ENCODE data around the gene MIF. TPM values are rescaled to one million over a fixed set of nuclear protein-coding genes. Genes with fewer than 3 reads are reported as not detected.

Gene MIF
- total RNA-seq, 1 experiment from 2014 or later: 1,068 TPM

DNA sequence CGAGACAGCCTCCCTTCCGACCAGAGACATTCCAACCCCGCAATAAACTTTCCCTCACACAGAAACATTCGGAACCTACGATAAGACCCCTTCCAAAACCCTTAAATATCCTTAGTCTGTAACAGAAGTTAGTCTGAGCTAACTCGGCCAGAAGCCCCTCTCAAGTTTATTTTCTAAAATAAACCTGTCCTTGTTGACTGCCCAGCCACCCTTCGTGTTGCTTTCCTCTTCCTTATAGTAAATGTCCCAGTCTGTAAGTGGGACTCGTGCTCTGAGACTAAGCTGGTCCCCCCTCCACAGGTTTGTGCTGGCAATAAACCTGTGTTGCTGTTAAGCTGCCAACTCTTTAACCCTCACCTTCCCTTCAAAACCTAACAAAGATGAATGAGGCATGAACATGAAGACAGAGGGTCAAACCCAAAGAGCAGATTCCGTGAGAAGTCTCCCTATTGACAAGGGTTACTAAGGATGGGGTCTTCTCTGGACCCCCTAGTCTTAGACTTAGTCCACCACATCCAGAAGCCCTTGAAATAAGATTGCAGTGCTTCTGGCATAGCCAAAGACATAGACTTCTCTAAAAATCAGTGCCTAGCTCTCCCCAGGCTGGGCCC, 18.2 kb downstream of the MIF start:
- H4K20me1 ChIP-seq (ENCODE audit: control insufficient read depth, insufficient read depth, insufficient read length): no peaks in the 10 kb centered on the region
- H3K36me3 Mint-ChIP-seq (ENCODE audit: insufficient read depth in 1 of 3, low read depth in 3 of 3): peaks cover 2 to 16% (median 15%) of the 10 kb centered on the region in 3 experiments; a peak in 6 of 7 replicates
- no peak overlapping the region for H2BK15ac ChIP-seq (ENCODE audit: low read depth, low read length)
- H3T11ph ChIP-seq (ENCODE audit: low read length): no peak overlapping the region
- H3K79me1 ChIP-seq (ENCODE audit: insufficient read depth, low read depth, low read length, poor library complexity, severe bottlenecking): no peaks in the 10 kb centered on the region
- peaks cover 39 to 44% of the 10 kb centered on the region in 2 experiments for H3K4me1 Mint-ChIP-seq
- peaks cover 5 to 16% of the 10 kb centered on the region in 2 experiments; a peak in 4 of 5 replicates for H3K9me3 Mint-ChIP-seq
- no peak overlapping the region for H4K8ac ChIP-seq (replicated peaks; ENCODE audit: insufficient read length, low read depth, low read length)
- no peaks in the 10 kb centered on the region for H3K27me3 ChIP-seq (ENCODE audit: insufficient read depth, low read length)
- no peak overlapping the region; a peak in 1 of 5 replicates for H3K4me3 Mint-ChIP-seq
- H2BK20ac ChIP-seq (ENCODE audit: low read depth, low read length, poor library complexity, severe bottlenecking): no peak overlapping the region
- no peak overlapping the region for H3K27ac Mint-ChIP-seq
- H3K4ac ChIP-seq (ENCODE audit: low read depth, low read length): no peak overlapping the region
- H3K23me2 ChIP-seq (ENCODE audit: insufficient read length, low read depth, low read length, poor library complexity, severe bottlenecking): peaks cover 7% of the 10 kb centered on the region
- H3K9me3 ChIP-seq (ENCODE audit: control insufficient read depth, low read depth, low read length): no peaks in the 10 kb centered on the region
- no peak for DNase-seq
- H3K79me2 ChIP-seq (ENCODE audit: insufficient read depth, low read length): no peaks in the 10 kb centered on the region
- H3K14ac ChIP-seq (ENCODE audit: insufficient read depth, low read length): no peak overlapping the region
- H3K27me3 Mint-ChIP-seq (ENCODE audit: low read depth): no peaks in the 10 kb centered on the region
- no peak overlapping the region for H2BK12ac ChIP-seq (ENCODE audit: insufficient read length, low read depth, low read length)
- no peak overlapping the region for H2BK120ac ChIP-seq (ENCODE audit: low read depth, low read length, poor library complexity, severe bottlenecking)
- H4K91ac ChIP-seq (ENCODE audit: insufficient read length, low read depth, low read length): no peak overlapping the region
- no peak overlapping the region for H3K9ac ChIP-seq (ENCODE audit: extremely low read depth, insufficient read length, low read length)
- WGBS (ENCODE audit: extremely low coverage, insufficient read length, low lambda C conversion rate): no CpG with 5 or more reads among the region's 9 CpGs
- no peak overlapping the region for H3K18ac ChIP-seq (ENCODE audit: insufficient read length, low read depth, low read length)
- TF ChIP-seq, protein P1, sequence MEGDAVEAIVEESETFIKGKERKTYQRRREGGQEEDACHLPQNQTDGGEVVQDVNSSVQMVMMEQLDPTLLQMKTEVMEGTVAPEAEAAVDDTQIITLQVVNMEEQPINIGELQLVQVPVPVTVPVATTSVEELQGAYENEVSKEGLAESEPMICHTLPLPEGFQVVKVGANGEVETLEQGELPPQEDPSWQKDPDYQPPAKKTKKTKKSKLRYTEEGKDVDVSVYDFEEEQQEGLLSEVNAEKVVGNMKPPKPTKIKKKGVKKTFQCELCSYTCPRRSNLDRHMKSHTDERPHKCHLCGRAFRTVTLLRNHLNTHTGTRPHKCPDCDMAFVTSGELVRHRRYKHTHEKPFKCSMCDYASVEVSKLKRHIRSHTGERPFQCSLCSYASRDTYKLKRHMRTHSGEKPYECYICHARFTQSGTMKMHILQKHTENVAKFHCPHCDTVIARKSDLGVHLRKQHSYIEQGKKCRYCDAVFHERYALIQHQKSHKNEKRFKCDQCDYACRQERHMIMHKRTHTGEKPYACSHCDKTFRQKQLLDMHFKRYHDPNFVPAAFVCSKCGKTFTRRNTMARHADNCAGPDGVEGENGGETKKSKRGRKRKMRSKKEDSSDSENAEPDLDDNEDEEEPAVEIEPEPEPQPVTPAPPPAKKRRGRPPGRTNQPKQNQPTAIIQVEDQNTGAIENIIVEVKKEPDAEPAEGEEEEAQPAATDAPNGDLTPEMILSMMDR (conservative IDR thresholded peaks at IDR 0.05): no peak
- H3K4me2 ChIP-seq (ENCODE audit: insufficient read depth, insufficient read length, low read length): no peak overlapping the region
- H3K56ac ChIP-seq (ENCODE audit: insufficient read length, low read depth, low read length): no peak overlapping the region
- H2AFZ ChIP-seq (ENCODE audit: low read length): no peak overlapping the region
- H4K5ac ChIP-seq (ENCODE audit: insufficient read length, low read depth, low read length): no peak overlapping the region
- no peak overlapping the region for H3K23ac ChIP-seq (ENCODE audit: insufficient read length, low read depth, low read length)
- H2BK5ac ChIP-seq (ENCODE audit: insufficient read length, low read length): no peak overlapping the region
- H3K4me1 ChIP-seq (ENCODE audit: insufficient read depth, low read length): 0 out of 2 replicates have a peak, but pooled peaks cover 3% of the 10 kb centered on the region
- H2AK5ac ChIP-seq (ENCODE audit: insufficient read length, low read length): no peak overlapping the region
- no peak overlapping the region for H3K27ac ChIP-seq (ENCODE audit: insufficient read length, low read depth, low read length)
